Neural cell (in vitro differentiated cells): ENCODE data around the gene KRTAP4-8.

Experiments used
- CTCF ChIP-seq: fragments of 450-650 bp; IDR thresholded peaks from 2 replicates; pipeline ENCODE4 v1.5.1; 2014; ENCODE audit warnings: antibody characterized with exemption, mild to moderate bottlenecking, moderate library complexity; ENCODE audit not compliant: poor library complexity, severe bottlenecking
- EP300 ChIP-seq: fragments of 450-650 bp; conservative IDR thresholded peaks from 2 replicates; pipeline ENCODE4 v1.6.1; 2014; ENCODE audit warnings: antibody characterized with exemption, mild to moderate bottlenecking, moderate library complexity; ENCODE audit not compliant: poor library complexity, severe bottlenecking
- EZH2 ChIP-seq: fragments of 200-600, 300-800 bp; shearing (Covaris generic), sonication (generic); IDR thresholded peaks from 2 replicates; pipeline ENCODE4 v1.6.1; 2014; ENCODE audit warnings: antibody characterized with exemption, low read length, borderline replicate concordance, mild to moderate bottlenecking; ENCODE audit not compliant: insufficient read depth, poor library complexity, severe bottlenecking
- POLR2AphosphoS5 ChIP-seq: IDR thresholded peaks from 2 replicates; pipeline ENCODE4 v1.6.1; 2012
- RAD21 ChIP-seq: fragments of 450-650 bp; conservative IDR thresholded peaks from 2 replicates; pipeline ENCODE4 v1.6.1; 2014; ENCODE audit warnings: antibody characterized with exemption, mild to moderate bottlenecking, moderate library complexity
- REST ChIP-seq: IDR thresholded peaks from 2 replicates; pipeline ENCODE4 v1.6.1; 2012; ENCODE audit warnings: borderline replicate concordance
- SMC3 ChIP-seq: fragments of 450-650 bp; conservative IDR thresholded peaks from 2 replicates; pipeline ENCODE4 v1.6.1; 2014; ENCODE audit warnings: antibody characterized with exemption, mild to moderate bottlenecking, moderate library complexity; ENCODE audit not compliant: poor library complexity
- TAF1 ChIP-seq: IDR thresholded peaks from 2 replicates; pipeline ENCODE4 v1.6.1; 2012; ENCODE audit warnings: low read depth

GRCh38 chr17:41049110-41049509, 48.8 kb downstream of the KRTAP4-8 start:
- TF ChIP-seq CTCF (no peak), RAD21 (no peak), EZH2 (no peak), POLR2AphosphoS5 (no peak), EP300 (no peak), REST (no peak), SMC3 (no peak), TAF1 (no peak)
